Head of caudate nucleus (tissue), 42 donors: ENCODE results near the gene ARL4A.

Experiments used
- DNase-seq, 42 donors: peaks; one replicate each; pipeline versions ENCODE4 v3.0.0 to v3.0.0-alpha.2; 2020 to 2021; ENCODE audit warnings: mixed read lengths in 7 of 42
- intact Hi-C: fragments of 100-400 bp; cut with DNase I; formaldehyde crosslinking; loops from one replicate; pipeline ENCODE4 v1.15.0; 2022

ARL4A gene

GRCh38 chr7:12719141-12719919, 31.9 kb downstream of the ARL4A start:
- DNase-seq, result no peak
- intact Hi-C loops, result no loop called here

- intact Hi-C loops, result no loop called here
- DNase-seq, result no peak
Measured at GRCh38 chr7:12719981-12720865, 32.8 kb downstream of the ARL4A start.

GRCh38 chr7:12721286-12721830, 33.9 kb downstream of the ARL4A start:
- no peak for DNase-seq
- intact Hi-C loops, result no loop called here

- intact Hi-C loops, result no loop called here
- no peak for DNase-seq
Measured at GRCh38 chr7:12722136-12722535, 34.7 kb downstream of the ARL4A start.

- no peak for DNase-seq
- intact Hi-C loops, result no loop called here
Measured at GRCh38 chr7:12722636-12723605, 35.5 kb downstream of the ARL4A start.

GRCh38 chr7:12725575-12726316, 38.3 kb downstream of the ARL4A start:
- intact Hi-C loops, result no loop called here

GRCh38 chr7:12726908-12727307, 39.5 kb downstream of the ARL4A start:
- intact Hi-C loops, result no loop called here
- DNase-seq, result no peak

More at GRCh38 chr7:12725575-12726316, 38.3 kb downstream of the ARL4A start:
- no peak for DNase-seq

- DNase-seq, result no peak
- intact Hi-C loops, result no loop called here
Measured at GRCh38 chr7:12727455-12728191, 40.2 kb downstream of the ARL4A start.

- intact Hi-C loops, result no loop called here
- no peak for DNase-seq
Measured at GRCh38 chr7:12728192-12728538, 40.7 kb downstream of the ARL4A start.

GRCh38 chr7:12729112-12729511, 41.7 kb downstream of the ARL4A start:
- peak; percentile 19 to 82 (median 49) for DNase-seq
- intact Hi-C loops, result no loop called here

- intact Hi-C loops, result no loop called here
- DNase-seq, result no peak
Measured at GRCh38 chr7:12730523-12730922, 43.1 kb downstream of the ARL4A start.

GRCh38 chr7:12731214-12731656, 43.8 kb downstream of the ARL4A start:
- intact Hi-C loops, result no loop called here
- peak in 1 of 42 donors; percentile 21 for DNase-seq

- no peak for DNase-seq
Measured at GRCh38 chr7:12731775-12732174, 44.3 kb downstream of the ARL4A start.

GRCh38 chr7:12732428-12732827, 45.0 kb downstream of the ARL4A start:
- intact Hi-C loops, result no loop called here
- DNase-seq, result no peak

More at GRCh38 chr7:12731775-12732174, 44.3 kb downstream of the ARL4A start:
- intact Hi-C loops, result no loop called here

GRCh38 chr7:12735923-12736322, 48.5 kb downstream of the ARL4A start:
- DNase-seq, result no peak
- intact Hi-C loops, result no loop called here

- intact Hi-C loops, result no loop called here
- peak in 2 of 42 donors; percentile 8 to 11 for DNase-seq
Measured at GRCh38 chr7:12737373-12737772, 49.9 kb downstream of the ARL4A start.

- DNase-seq, result no peak
- intact Hi-C loops, result no loop called here
Measured at GRCh38 chr7:12737836-12738235, 50.4 kb downstream of the ARL4A start.
